Heart left ventricle (tissue), 13 donors: Measurements from ENCODE around the gene NCR2.

ENCODE experiments used
- POLR2A ChIP-seq, 2 donors: fragments of 450-650 bp; IDR thresholded peaks; one replicate each; pipeline ENCODE4 v1.6.1; 2017; ENCODE audit warnings: antibody characterized with exemption in 2 of 2, mild to moderate bottlenecking in 2 of 2, moderate library complexity in 2 of 2
- TF ChIP-seq, protein P1 (sequence below), 12 donors: fragments of 200-600 bp; sonication (generic) in 4 of 12; IDR thresholded peaks; one replicate each; pipeline versions ENCODE4 v1.5.0 to v1.8.0; 2018 to 2022; ENCODE audit warnings: antibody characterized with exemption in 12 of 12, mild to moderate bottlenecking in 5 of 12
- donor health status: ischemic (EF 13 %, LVEDD 7.1; RV severe dilation, severe dysfunction).
- donor health status: DM: no; HTN: yes; CAD: no.
- donor health status: DM: no; HTN: no; CAD: no.
- donor health status: ischemic (EF 25% LVEDD 6.9; RV normal size, moderate dysfunction).
- donor health status: ischemic (EF 25% LVEDD 5.7; RV mildly dilated, moderate dysfunction).
- donor health status: ischemic (EF 35%, LVEDD 5.7; RV mildly dilated, moderate dysfunction).
- donor health status: nonischemic (EF 11% LVEDD 7.7; RV severe dilation, severe dysfunction).
- donor health status: DM: yes; HTN: yes; CAD: no.
- donor health status: PGD.
- donor health status: ischemic (EF 29% LVEDD 5.4; RV normal size, mild dysfunction).
- donor health status: nonischemic (EF 23%, LVEDD 6.1; RV moderate dilation, normal function).

DNA sequence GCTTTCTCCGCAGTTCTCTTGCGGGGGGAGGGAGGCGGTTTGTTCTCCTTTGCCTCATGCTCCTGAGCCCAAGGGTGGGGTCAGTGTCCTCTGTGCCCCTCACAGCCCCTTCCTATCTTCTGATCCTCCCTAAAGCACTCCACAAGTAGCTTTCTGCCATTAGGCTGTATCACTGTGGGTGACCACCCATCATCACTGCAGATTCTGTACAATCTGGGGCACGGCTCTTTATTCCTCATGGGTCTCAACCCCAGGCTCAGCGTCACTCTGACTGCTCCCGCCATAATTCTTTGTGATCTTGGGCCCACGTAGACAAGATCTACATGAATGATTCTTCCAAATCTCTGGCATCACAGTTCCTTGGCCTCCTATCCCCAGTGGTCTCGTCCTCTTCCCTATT is 10.5 kb downstream of the NCR2 start:
- TF ChIP-seq, protein P1, sequence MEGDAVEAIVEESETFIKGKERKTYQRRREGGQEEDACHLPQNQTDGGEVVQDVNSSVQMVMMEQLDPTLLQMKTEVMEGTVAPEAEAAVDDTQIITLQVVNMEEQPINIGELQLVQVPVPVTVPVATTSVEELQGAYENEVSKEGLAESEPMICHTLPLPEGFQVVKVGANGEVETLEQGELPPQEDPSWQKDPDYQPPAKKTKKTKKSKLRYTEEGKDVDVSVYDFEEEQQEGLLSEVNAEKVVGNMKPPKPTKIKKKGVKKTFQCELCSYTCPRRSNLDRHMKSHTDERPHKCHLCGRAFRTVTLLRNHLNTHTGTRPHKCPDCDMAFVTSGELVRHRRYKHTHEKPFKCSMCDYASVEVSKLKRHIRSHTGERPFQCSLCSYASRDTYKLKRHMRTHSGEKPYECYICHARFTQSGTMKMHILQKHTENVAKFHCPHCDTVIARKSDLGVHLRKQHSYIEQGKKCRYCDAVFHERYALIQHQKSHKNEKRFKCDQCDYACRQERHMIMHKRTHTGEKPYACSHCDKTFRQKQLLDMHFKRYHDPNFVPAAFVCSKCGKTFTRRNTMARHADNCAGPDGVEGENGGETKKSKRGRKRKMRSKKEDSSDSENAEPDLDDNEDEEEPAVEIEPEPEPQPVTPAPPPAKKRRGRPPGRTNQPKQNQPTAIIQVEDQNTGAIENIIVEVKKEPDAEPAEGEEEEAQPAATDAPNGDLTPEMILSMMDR (IDR thresholded peaks at IDR 0.05), result no peak
- TF ChIP-seq POLR2A (IDR thresholded peaks at IDR 0.05), result no peak
